A673 (cell line): ENCODE data around the gene EML3. TPM values are rescaled to one million over a fixed set of nuclear protein-coding genes. Genes with fewer than 3 reads are reported as not detected.

Source experiments
- BruUV-seq: library from RNA; stranded (reverse); fragments of 400-500 nt; replicated peaks from 2 replicates; lab custom pipeline; 2021; lab: Mats Ljungman, UMichigan
- CTCF ChIA-PET: fragments of 300-600 bp; sonication (Branson Sonifier 250); formaldehyde crosslinking; loops from one replicate; lab custom pipeline; 2022; ENCODE audit warnings: antibody characterized with exemption; lab: Charles Lee
- POLR2A ChIA-PET: fragments of 300-600 bp; sonication (Branson Sonifier 250); formaldehyde crosslinking; loops from one replicate; lab custom pipeline; 2022; ENCODE audit warnings: antibody characterized with exemption; ENCODE audit not compliant: low non-redundant PET; lab: Charles Lee
- DNase-seq: peaks from one replicate; pipeline ENCODE4 v3.0.0-alpha.2; 2015; ENCODE audit warnings: low spot score
- H3K27ac ChIP-seq: fragments of 200-600 bp; sonication (generic); 2 replicates; pipeline ENCODE4 v1.5.1; 2016; ENCODE audit warnings: mixed run types, low read depth, mild to moderate bottlenecking, mixed read lengths, antibody characterized with exemption, low read length; ENCODE audit not compliant: poor library complexity, severe bottlenecking
- H3K27me3 ChIP-seq: fragments of 200-600 bp; sonication (generic); replicated peaks from 2 replicates; pipeline ENCODE4 v1.6.1; 2017; ENCODE audit warnings: mixed run types, low read depth, mild to moderate bottlenecking, mixed read lengths, antibody characterized with exemption, low read length; ENCODE audit not compliant: insufficient read depth, poor library complexity
- H3K36me3 ChIP-seq: fragments of 200-600 bp; sonication (generic); 2 replicates; pipeline ENCODE4 v1.6.1; 2016; ENCODE audit warnings: mixed run types, mild to moderate bottlenecking, mixed read lengths, antibody characterized with exemption, low read length; ENCODE audit not compliant: insufficient read depth, poor library complexity, severe bottlenecking
- H3K4me1 ChIP-seq: fragments of 200-600 bp; sonication (generic); 2 replicates; pipeline ENCODE4 v1.6.1; 2017; ENCODE audit warnings: mixed run types, mild to moderate bottlenecking, mixed read lengths, antibody characterized with exemption, low read length; ENCODE audit not compliant: insufficient read depth, poor library complexity, severe bottlenecking
- H3K4me3 ChIP-seq: fragments of 200-600 bp; sonication (generic); 2 replicates; pipeline ENCODE4 v1.5.1; 2016; ENCODE audit warnings: low read depth, mixed run types, mild to moderate bottlenecking, mixed read lengths, low read length; ENCODE audit not compliant: poor library complexity, severe bottlenecking
- H3K9me3 ChIP-seq: fragments of 200-600 bp; sonication (generic); 2 replicates; pipeline ENCODE4 v1.6.1; 2016; ENCODE audit warnings: mixed run types, low read depth, mild to moderate bottlenecking, mixed read lengths, antibody characterized with exemption, low read length; ENCODE audit not compliant: poor library complexity, severe bottlenecking
- CTCF ChIP-seq: fragments of 300-800, 200-600 bp; sonication (generic); conservative IDR thresholded peaks from 2 replicates; pipeline ENCODE4 v1.5.1; 2017; ENCODE audit warnings: low read depth, mild to moderate bottlenecking, antibody characterized with exemption, low read length, moderate library complexity, mixed read lengths
- EZH2 ChIP-seq: fragments of 200-600 bp; sonication (generic); IDR thresholded peaks from 2 replicates; pipeline ENCODE4 v1.6.1; 2017; ENCODE audit warnings: borderline replicate concordance, low read depth, mild to moderate bottlenecking, mixed read lengths, antibody characterized with exemption, low read length; ENCODE audit not compliant: poor library complexity, severe bottlenecking
- intact Hi-C: fragments of 100-400 bp; cut with micrococcal nuclease; formaldehyde crosslinking; loops from one replicate; pipeline ENCODE4 v1.10.0; 2022; ENCODE audit not compliant: unreplicated experiment
- total RNA-seq: library from RNA; stranded (reverse); gene quantifications from 2 replicates; pipeline ENCODE4 v1.2.3, GENCODE V29; 2021

The EML3 gene
- total RNA-seq, 1 experiment from 2014 or later, result 21.3 TPM

GRCh38 chr11:62601372-62602140 is 11.0 kb downstream of the EML3 start, which contains the start of gene MTA2:
Gene MTA2 (minus strand): TSS chr11:62601865. CDS start chr11:62601450, 415 bp downstream.
- H3K4me3 ChIP-seq, result peak within 1 kb of the TSS; percentile 95
- peak within 1 kb of the TSS; percentile 97 for H3K27ac ChIP-seq
- DNase-seq, result peak; percentile 100
- ChIA-PET POLR2A (interaction anchor here (0.6 to 1.0 kb wide), 3 partner anchors 10 to 27 kb away, joined by 3 to 8 read pairs (median 5); partner anchors contain the start of gene TUT1), CTCF (interaction anchor here (0.6 to 1.1 kb wide), 3 partner anchors 9 to 10 kb away, joined by 3 to 6 read pairs (median 5); partner anchors contain the start of gene TUT1)
- H3K9me3 ChIP-seq, result no peaks in the 10 kb centered on the region
- intact Hi-C loops, result no loop called here
- peaks cover 21% of the 10 kb centered on the region for H3K4me1 ChIP-seq
- H3K36me3 ChIP-seq, result peaks cover 31% of the 10 kb centered on the region
- BruUV-seq, result no TSS peak
- H3K27me3 ChIP-seq, result no peaks in the 10 kb centered on the region
- TF ChIP-seq EZH2 (no peak), CTCF (no peak)

- Histone ChIP-seq H3K4me3 (peak overlapping the region; percentile 95), H3K4me1 (peaks cover 21% of the 10 kb centered on the region), H3K9me3 (no peaks in the 10 kb centered on the region), H3K36me3 (peaks cover 36% of the 10 kb centered on the region), H3K27ac (peak overlapping the region; percentile 97), H3K27me3 (no peaks in the 10 kb centered on the region)
- BruUV-seq, result no TSS peak
- POLR2A ChIA-PET, result interaction anchor here (1.0 kb wide), 1 partner anchor 9 kb away, joined by 8 read pairs; the partner anchor contains the start of gene TUT1
- TF ChIP-seq CTCF (no peak), EZH2 (no peak)
- no peak for DNase-seq
- intact Hi-C loops, result no loop called here
- CTCF ChIA-PET, result interaction anchor here (0.9 to 1.1 kb wide), 2 partner anchors 9 to 11 kb away, joined by 5 to 6 read pairs; partner anchors contain the start of gene TUT1
These were observed 11.5 kb downstream of the EML3 start for GRCh38 chr11:62601122-62601371.

GRCh38 chr11:62600367-62601121 is 12.0 kb downstream of the EML3 start:
- no peak for DNase-seq
- intact Hi-C loops, result no loop called here
- H3K27me3 ChIP-seq, result no peaks in the 10 kb centered on the region
- H3K4me3 ChIP-seq, result peak overlapping the region; percentile 95
- H3K27ac ChIP-seq, result peak overlapping the region; percentile 97
- H3K36me3 ChIP-seq, result peaks cover 41% of the 10 kb centered on the region
- BruUV-seq, result no TSS peak
- H3K4me1 ChIP-seq, result peaks cover 21% of the 10 kb centered on the region
- CTCF ChIA-PET, result no interaction called here
- H3K9me3 ChIP-seq, result no peaks in the 10 kb centered on the region
- no peak for TF ChIP-seq CTCF
- no peak for TF ChIP-seq EZH2
- POLR2A ChIA-PET, result no interaction called here
